GM18858 (cell line): ENCODE data around the gene GRID2.
"Not testable (repeated sequence)": the region's sequence is repeated elsewhere in the genome, so short reads cannot be mapped to it uniquely, and the experiment has no call there.

ENCODE experiments used
- ATAC-seq: cut with Tn5 transposase; IDR thresholded peaks from one replicate; pipeline ENCODE4 v1.9.1; 2021; ENCODE audit not compliant: unreplicated experiment

The GRID2 gene

GRCh38 chr4:92433272-92433758 lies 129.5 kb downstream of the GRID2 start:
- no peak for ATAC-seq

DNA sequence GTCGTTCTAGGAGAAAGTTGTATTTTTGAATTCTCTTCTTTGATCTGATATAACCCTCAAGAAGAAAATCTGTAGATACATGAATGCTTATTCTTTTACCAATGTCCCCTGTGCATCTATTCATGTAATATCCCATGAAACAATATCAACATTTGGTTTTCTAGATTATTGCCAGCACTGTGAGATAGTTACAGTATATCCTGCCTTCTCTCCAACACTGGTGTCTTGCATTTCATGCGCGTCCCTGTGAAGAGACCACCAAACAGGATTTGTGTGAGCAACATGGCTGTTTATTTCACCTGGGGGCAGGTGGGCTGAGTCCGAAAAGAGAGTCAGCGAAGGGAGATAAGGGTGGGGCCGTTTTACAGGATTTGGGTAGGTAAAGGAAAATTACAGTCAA lies 135.0 kb downstream of the GRID2 start:
- not testable (repeated sequence) for ATAC-seq

DNA sequence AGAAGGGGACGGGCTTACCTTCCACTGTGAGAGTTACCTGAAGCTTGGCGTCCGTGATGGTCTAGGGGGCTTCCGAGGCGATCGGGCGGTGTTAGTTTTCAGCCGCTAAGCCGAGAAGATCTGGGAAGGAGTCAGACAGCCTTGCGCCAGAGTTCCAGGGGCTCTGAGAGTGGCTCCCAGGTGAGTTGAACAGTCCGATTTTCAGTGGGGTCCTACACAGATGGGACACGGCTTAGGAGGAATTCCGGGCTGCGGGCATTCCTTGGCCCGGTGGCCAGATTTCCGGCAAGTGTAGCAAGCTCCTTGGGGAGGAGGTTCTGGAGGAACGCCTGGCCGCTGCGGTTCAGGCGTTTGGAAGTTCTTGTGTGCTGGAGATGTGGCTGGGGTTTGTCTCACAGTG lies 138.4 kb downstream of the GRID2 start:
- not testable (repeated sequence) for ATAC-seq

DNA sequence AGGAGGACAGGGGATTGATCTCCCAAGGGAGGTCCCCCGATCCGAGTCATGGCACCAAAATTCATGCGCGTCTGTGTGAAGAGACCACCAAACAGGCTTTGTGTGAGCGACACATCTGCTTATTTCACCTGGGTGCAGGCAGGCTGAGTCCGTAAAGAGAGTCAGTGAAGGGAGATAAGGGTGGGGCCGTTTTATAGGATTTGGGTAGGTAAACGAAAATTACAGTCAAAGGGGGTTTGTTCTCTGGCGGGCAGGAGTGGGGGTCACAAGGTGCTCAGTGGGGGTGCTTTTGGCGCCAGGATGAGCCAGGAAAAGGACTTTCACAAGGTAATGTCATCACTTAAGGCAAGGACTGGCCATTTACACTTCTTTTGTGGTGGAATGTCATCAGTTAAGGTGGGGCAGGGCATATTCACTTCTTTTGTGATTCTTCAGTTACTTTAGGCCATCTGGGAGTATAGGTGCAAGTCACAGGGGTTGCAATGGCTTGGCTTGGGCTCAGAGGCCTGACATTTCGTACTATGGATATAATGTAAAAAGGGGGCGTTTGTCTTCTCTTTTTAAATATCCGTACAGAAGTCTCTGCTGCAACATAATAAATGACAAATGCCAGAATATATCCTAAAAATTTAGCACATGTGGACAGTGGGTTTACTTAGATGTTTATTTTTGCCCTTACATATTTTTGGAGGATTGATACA lies 140.5 kb downstream of the GRID2 start:
- ATAC-seq, result not testable (repeated sequence)

- ATAC-seq, result no peak
Measured at GRCh38 chr4:92445127-92445526, 141.4 kb downstream of the GRID2 start.

DNA sequence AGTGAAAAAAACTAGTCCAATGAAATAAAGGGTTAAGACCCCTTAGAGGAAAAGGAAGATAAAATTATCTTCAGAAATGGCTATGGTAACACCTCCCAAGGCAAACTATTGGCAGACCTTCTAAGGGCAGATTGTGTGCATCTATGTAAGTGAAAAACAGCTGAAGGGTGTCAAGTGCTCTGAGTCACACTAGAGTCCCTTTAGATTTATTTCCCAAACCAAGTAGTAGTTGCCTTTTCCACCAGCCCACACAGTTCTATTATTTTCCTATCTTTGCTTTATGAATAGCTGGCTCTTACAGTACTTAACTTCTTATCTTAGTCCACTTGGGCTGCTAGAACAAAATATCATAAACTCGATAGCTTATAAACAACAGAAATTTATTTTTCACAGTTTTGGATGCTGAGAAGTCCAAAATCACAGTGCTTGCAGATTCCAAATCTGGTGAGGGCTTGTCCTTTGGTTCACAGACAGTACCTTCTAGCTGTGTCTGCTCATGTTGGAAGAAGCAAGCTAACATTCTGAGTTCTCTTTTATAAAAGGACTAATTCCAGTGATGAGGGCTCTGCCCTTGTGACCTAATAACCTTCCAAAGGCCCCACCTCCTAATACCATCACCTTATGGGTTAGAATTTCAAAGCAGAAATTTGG lies 143.6 kb downstream of the GRID2 start:
- no peak for ATAC-seq

GRCh38 chr4:92448176-92448575 lies 144.4 kb downstream of the GRID2 start:
- ATAC-seq, result not testable (repeated sequence)

GRCh38 chr4:92450694-92451093 lies 146.9 kb downstream of the GRID2 start:
- no peak for ATAC-seq

DNA sequence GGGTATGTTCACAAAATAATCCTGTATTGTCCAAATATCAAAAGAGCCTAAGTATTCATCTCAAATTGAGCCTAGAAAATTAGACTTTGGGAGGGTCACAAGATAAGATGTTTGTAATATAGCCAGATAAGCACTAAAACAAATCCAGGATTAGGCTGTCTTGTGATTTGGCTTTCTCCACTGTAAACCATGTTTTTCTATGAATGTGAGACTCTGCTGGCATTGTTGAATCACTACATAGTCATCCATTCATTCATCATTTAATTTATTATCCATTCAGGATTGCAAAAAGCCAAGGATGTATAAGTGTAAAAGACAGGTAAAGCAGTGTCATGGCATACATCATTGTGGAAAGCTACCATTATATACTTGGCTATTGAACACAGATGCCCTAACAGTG lies 148.0 kb downstream of the GRID2 start:
- no peak for ATAC-seq

- ATAC-seq, result not testable (repeated sequence)
Measured at GRCh38 chr4:92452383-92452782, 148.6 kb downstream of the GRID2 start.

DNA sequence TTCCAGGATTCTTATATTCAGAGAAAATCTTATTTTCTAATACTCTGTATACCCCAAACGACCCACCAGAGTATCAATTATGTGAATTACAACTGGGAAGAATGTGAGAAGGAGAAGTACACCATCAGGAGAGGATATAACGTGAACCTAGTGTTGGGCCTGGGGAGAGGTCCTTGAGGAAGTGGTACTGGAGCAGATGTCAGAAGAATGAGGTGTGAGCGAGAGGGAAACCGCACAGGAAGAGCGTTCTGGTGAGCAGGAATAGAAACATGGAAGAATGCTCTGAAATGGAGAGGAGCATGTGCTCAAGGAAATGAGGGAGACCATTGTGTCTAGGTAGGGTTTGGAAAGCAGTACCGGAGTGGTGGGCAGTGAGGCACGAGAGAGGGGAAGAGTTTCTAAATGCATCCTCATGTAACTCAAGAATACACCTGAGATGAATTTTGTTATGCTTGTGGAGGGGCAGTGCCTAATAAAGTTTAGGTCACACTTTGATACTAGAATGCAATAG lies 151.6 kb downstream of the GRID2 start:
- no peak for ATAC-seq

DNA sequence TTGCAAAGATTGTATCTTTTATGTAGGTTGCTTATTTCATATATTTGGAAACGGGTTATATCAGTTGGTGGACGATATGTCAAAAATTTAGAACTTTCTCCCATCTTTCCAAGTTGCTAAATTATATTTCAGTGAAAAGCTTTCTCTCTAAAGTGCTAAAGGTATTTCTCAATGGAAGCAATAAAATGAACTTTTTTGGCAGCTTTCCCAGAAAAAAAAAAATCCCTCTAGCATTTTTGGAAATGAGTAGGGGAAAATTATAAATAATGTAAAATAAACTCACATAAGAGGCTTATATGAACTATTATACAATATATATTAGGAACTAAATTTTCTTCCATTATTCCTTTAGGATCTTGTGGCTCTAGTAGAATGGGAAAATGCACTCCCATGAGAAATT lies 152.2 kb downstream of the GRID2 start:
- no peak for ATAC-seq

- ATAC-seq, result no peak
Measured at GRCh38 chr4:92461732-92462131, 158.0 kb downstream of the GRID2 start.

- no peak for ATAC-seq
Measured at GRCh38 chr4:92477298-92477697, 173.5 kb downstream of the GRID2 start.

GRCh38 chr4:92483341-92483740 lies 179.6 kb downstream of the GRID2 start:
- no peak for ATAC-seq

DNA sequence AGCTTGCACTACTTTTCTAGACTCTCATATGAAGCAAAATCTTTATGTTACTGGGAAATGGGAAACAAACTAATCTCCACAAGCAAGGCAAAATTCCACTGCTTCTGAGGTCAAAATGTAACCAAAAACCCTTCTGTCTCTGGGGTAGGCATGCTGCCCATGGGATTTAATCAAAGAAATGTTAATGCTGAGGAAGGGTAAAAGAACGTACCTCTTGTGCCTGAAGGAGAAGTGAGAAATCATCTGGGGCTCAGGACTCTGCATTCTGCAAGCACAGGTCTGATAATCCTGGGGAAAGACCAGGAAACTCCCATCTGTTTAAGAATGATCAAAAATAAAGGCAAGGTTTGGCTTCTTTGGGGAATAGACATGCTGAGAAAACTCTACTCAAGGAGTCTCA lies 184.7 kb downstream of the GRID2 start:
- no peak for ATAC-seq

- no peak for ATAC-seq
Measured at GRCh38 chr4:92497141-92497540, 193.4 kb downstream of the GRID2 start.

- no peak for ATAC-seq
Measured at GRCh38 chr4:92501456-92501855, 197.7 kb downstream of the GRID2 start.

- ATAC-seq, result no peak
Measured at GRCh38 chr4:92506933-92507332, 203.2 kb downstream of the GRID2 start.

DNA sequence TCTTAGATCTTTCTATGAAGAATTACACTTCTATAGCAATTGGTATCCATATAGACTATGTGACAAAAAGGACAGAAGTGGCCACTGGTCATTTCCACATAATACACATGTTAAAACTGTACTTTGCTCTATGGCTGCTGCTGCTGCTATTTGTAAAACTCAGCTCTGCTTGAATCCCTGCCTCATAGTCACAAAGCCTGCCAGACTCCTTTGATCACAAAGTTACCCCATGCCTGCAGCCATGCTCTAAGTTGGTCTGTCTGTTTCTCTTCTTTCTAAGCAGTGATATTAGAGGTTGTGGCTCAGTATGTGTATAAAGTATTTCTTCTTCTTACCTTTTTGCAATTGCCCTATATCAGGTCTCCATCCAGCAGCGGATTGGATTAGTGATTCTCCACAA lies 210.9 kb downstream of the GRID2 start:
- ATAC-seq, result no peak

DNA sequence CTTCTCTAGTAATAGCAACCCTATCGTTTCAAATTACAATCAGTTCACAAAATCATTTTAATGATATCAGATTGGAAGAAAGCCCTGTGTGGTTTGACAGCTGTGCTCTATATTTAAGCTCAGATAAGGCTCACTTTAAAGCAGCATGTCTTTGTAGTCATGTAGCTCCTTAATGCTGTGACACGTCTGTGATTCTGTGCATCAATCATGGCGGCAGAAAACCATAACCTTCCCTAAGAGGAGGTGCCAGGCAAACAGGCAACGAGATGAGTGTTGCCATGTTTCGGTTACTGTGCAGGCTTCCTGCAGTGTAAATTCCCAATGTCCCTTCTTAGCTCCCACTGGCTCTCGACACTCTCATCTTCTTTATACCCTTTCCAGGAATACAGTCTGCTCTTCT lies 212.7 kb downstream of the GRID2 start:
- no peak for ATAC-seq

GRCh38 chr4:92519727-92520126 lies 216.0 kb downstream of the GRID2 start:
- ATAC-seq, result no peak
